Heart left ventricle (tissue), 16 donors: ENCODE measurements around the gene DUSP5. TPM values are rescaled to one million over a fixed set of nuclear protein-coding genes. Genes with fewer than 3 reads are reported as not detected.

Source experiments
- ATAC-seq, 4 donors: fragments of 200-7000 bp; cut with Tn5 transposase; one replicate each; pipeline ENCODE4 v1.9.1; 2020 to 2022; ENCODE audit warnings: moderate library complexity in 4 of 4, mild to moderate bottlenecking in 3 of 4, moderate number of reproducible peaks in 1 of 4
- DNase-seq, 5 donors: peaks; one replicate each; pipeline ENCODE4 v3.0.0-alpha.2; 2020
- H3K27ac ChIP-seq, 12 donors: fragments of 200-600 bp; sonication (generic) in 4 of 12; one replicate each; pipeline versions ENCODE4 v1.5.0 to v1.8.0; 2016 to 2022; ENCODE audit warnings: mild to moderate bottlenecking in 2 of 12
- H3K27me3 ChIP-seq, 9 donors: fragments of 200-600 bp; sonication (generic) in 2 of 9; one replicate each; pipeline versions ENCODE4 v1.5.1 to v1.8.0; 2016 to 2022; ENCODE audit warnings: mild to moderate bottlenecking in 3 of 9
- H3K36me3 ChIP-seq, 9 donors: fragments of 200-600 bp; sonication (generic) in 2 of 9; one replicate each; pipeline versions ENCODE4 v1.5.0 to v1.8.0; 2018 to 2022; ENCODE audit warnings: mild to moderate bottlenecking in 2 of 9
- H3K4me1 ChIP-seq, 12 donors: fragments of 200-600 bp; sonication (generic) in 4 of 12; one replicate each; pipeline versions ENCODE4 v1.5.0 to v1.8.0; 2016 to 2022; ENCODE audit warnings: mild to moderate bottlenecking in 3 of 12
- H3K4me3 ChIP-seq, 12 donors: fragments of 200-600 bp; sonication (generic) in 4 of 12; one replicate each; pipeline versions ENCODE4 v1.5.0 to v1.8.0; 2017 to 2022; ENCODE audit warnings: mild to moderate bottlenecking in 9 of 12, moderate library complexity in 4 of 12
- H3K9me3 ChIP-seq, 12 donors: fragments of 200-600 bp; sonication (generic) in 4 of 12; one replicate each; pipeline versions ENCODE4 v1.5.0 to v1.8.0; 2016 to 2022; ENCODE audit warnings: mild to moderate bottlenecking in 1 of 12
- CTCF ChIP-seq, 12 donors: fragments of 200-600 bp; sonication (generic) in 4 of 12; IDR thresholded peaks; one replicate each; pipeline versions ENCODE4 v1.5.0 to v1.8.0; 2018 to 2022; ENCODE audit warnings: antibody characterized with exemption in 12 of 12, mild to moderate bottlenecking in 5 of 12
- POLR2A ChIP-seq, 2 donors: fragments of 450-650 bp; IDR thresholded peaks; one replicate each; pipeline ENCODE4 v1.6.1; 2017; ENCODE audit warnings: antibody characterized with exemption in 2 of 2, mild to moderate bottlenecking in 2 of 2, moderate library complexity in 2 of 2
- WGBS, 4 donors: extraction: QIAGEN DNeasy Blood & Tissue Kit in 2 of 4; methylation state at CpG; one replicate each; pipeline versions ENCODE4 v1.1.5 to v1.1.7; 2013 to 2018; 5-methylcytosine and 5-hydroxymethylcytosine counted together
- intact Hi-C, 10 donors: fragments of 100-400 bp; cut with DNase I; formaldehyde crosslinking; loops; one replicate each; pipeline versions ENCODE4 v1.11.1 to v1.14.2; 2022
- polyA plus RNA-seq, 2 donors: library from polyadenylated mRNA; stranded (reverse); fragments of 200-250 nt; gene quantifications; one replicate each; pipeline ENCODE4 v1.2.3, GENCODE V29; 2013
- total RNA-seq, 9 donors: library from RNA; depleted of rRNA in 2 of 9; stranded (reverse); fragments of >200 nt in 2 of 9; fragmentation: NEBNext Ultra II Directional in 3 of 9; extraction: Animal tissue kit (Norgen Biotek cat#: 25700) in 3 of 9; gene quantifications; one replicate each; pipeline versions ENCODE4 v1.1.0 to v1.2.4, GENCODE V29; 2016 to 2023
- donor health status: ischemic (EF 13 %, LVEDD 7.1; RV severe dilation, severe dysfunction).
- donor health status: healthy with polysubstance abuse.
- donor health status: DM: no; HTN: yes; CAD: no.
- donor health status: DM: no; HTN: no; CAD: no.
- donor health status: ischemic (EF 25% LVEDD 6.9; RV normal size, moderate dysfunction).
- donor health status: ischemic (EF 25% LVEDD 5.7; RV mildly dilated, moderate dysfunction).
- donor health status: healthy.
- donor health status: DM: yes; HTN: yes; CAD: no.
- donor health status: ischemic (EF 35%, LVEDD 5.7; RV mildly dilated, moderate dysfunction).
- donor health status: nonischemic (EF 11% LVEDD 7.7; RV severe dilation, severe dysfunction).
- donor health status: DM: yes; HTN: yes; CAD: no.
- donor health status: PGD.
- donor health status: ischemic (EF 29% LVEDD 5.4; RV normal size, mild dysfunction).
- donor health status: nonischemic (EF 23%, LVEDD 6.1; RV moderate dilation, normal function).

Gene DUSP5
- total and polyA plus RNA-seq, 11 donors = 3.5 to 42.7 (median 16.1) TPM

- H3K27ac ChIP-seq = peak overlapping the region in 1 of 12 donors; percentile 18
- DNase-seq (no peak), ATAC-seq (no peak)
- no peak overlapping the region for H3K4me3 ChIP-seq
- H3K9me3 ChIP-seq = no peaks in the 10 kb centered on the region
- no peak for TF ChIP-seq POLR2A (IDR thresholded peaks at IDR 0.05)
- no peak for TF ChIP-seq CTCF (IDR thresholded peaks at IDR 0.05)
- H3K36me3 ChIP-seq = no peaks in the 10 kb centered on the region
- H3K4me1 ChIP-seq = peaks cover 0 to 41% (median 14%) of the 10 kb centered on the region in 12 donors
- intact Hi-C loops = loop anchor here in 3 of 10 donors (10.0 kb wide), 2 partner anchors 137 to 267 kb away; no protein-coding TSS in a partner anchor
- no peaks in the 10 kb centered on the region for H3K27me3 ChIP-seq
- 59 to 64% (median 60%) methylated on average over 2 of the region's 2 CpGs for WGBS, 4 donors
These were observed 6.4 kb upstream of the DUSP5 start for GRCh38 chr10:110491346-110491745.

GRCh38 chr10:110492069-110492822 is 5.5 kb upstream of the DUSP5 start:
- intact Hi-C loops = loop anchor here in 3 of 10 donors (10.0 kb wide), 2 partner anchors 137 to 267 kb away; no protein-coding TSS in a partner anchor

GRCh38 chr10:110493832-110494426 is 3.8 kb upstream of the DUSP5 start:
- Histone ChIP-seq H3K27me3 (no peaks in the 10 kb centered on the region), H3K4me1 (peaks cover 0 to 47% (median 21%) of the 10 kb centered on the region in 12 donors), H3K36me3 (no peaks in the 10 kb centered on the region), H3K4me3 (no peak overlapping the region), H3K9me3 (no peaks in the 10 kb centered on the region), H3K27ac (no peak overlapping the region)
- TF ChIP-seq CTCF (IDR thresholded peaks at IDR 0.05) (no peak), POLR2A (IDR thresholded peaks at IDR 0.05) (no peak)
- intact Hi-C loops = loop anchor here in 3 of 10 donors (10.0 kb wide), 2 partner anchors 139 to 269 kb away; no protein-coding TSS in a partner anchor
- DNase-seq = no peak
- WGBS, 4 donors = 79 to 93% (median 90%) methylated on average over 11 of the region's 11 CpGs
- no peak for ATAC-seq

More at GRCh38 chr10:110492069-110492822, 5.5 kb upstream of the DUSP5 start:
- Histone ChIP-seq H3K9me3 (no peaks in the 10 kb centered on the region), H3K27me3 (no peaks in the 10 kb centered on the region), H3K27ac (peak overlapping the region in 1 of 12 donors; percentile 18), H3K4me1 (peaks cover 0 to 45% (median 18%) of the 10 kb centered on the region in 12 donors), H3K36me3 (no peaks in the 10 kb centered on the region), H3K4me3 (no peak overlapping the region)
- TF ChIP-seq POLR2A (IDR thresholded peaks at IDR 0.05) = no peak
- no peak for TF ChIP-seq CTCF (IDR thresholded peaks at IDR 0.05)
- DNase-seq = no peak
- 58 to 64% (median 61%) methylated on average over 5 of the region's 5 CpGs for WGBS, 4 donors
- no peak for ATAC-seq

GRCh38 chr10:110494532-110494931 is 3.2 kb upstream of the DUSP5 start:
- WGBS, 4 donors = 83 to 95% (median 88%) methylated on average over 3 of the region's 3 CpGs
- Histone ChIP-seq H3K4me3 (no peak overlapping the region), H3K36me3 (no peaks in the 10 kb centered on the region), H3K27me3 (no peaks in the 10 kb centered on the region), H3K27ac (no peak overlapping the region), H3K4me1 (peaks cover 0 to 52% (median 21%) of the 10 kb centered on the region in 12 donors), H3K9me3 (no peaks in the 10 kb centered on the region)
- no peak for DNase-seq
- ATAC-seq = no peak
- intact Hi-C loops = loop anchor here in 3 of 10 donors (10.0 kb wide), 2 partner anchors 140 to 270 kb away; no protein-coding TSS in a partner anchor
- TF ChIP-seq CTCF (IDR thresholded peaks at IDR 0.05) (no peak), POLR2A (IDR thresholded peaks at IDR 0.05) (no peak)
